Activated naive CD4-positive, alpha-beta T cell treated with anti-CD3 and anti-CD28 coated beads, Interleukin-2, amount 10 ng/mL, durations not matched to agents 7 days and 5 days (primary cell): ENCODE data around the gene ST13.

Experiments used
- CTCF ChIA-PET: fragments of 350-600 bp; sonication (Branson Sonifier 250); formaldehyde crosslinking; loops from one replicate; lab custom pipeline; 2021; ENCODE audit warnings: antibody characterized with exemption; lab: Charles Lee
- DNase-seq: peaks from one replicate; pipeline ENCODE4 v3.0.0-alpha.2; 2020
- H3K27ac Mint-ChIP-seq: one replicate; pipeline ENCODE4 v1.8.0; 2021; ENCODE audit warnings: mild to moderate bottlenecking, moderate library complexity, mixed read lengths
- H3K27me3 Mint-ChIP-seq: one replicate; pipeline ENCODE4 v1.8.0; 2021; ENCODE audit warnings: mild to moderate bottlenecking, mixed read lengths
- H3K36me3 Mint-ChIP-seq: one replicate; pipeline ENCODE4 v1.8.0; 2021; ENCODE audit warnings: mixed read lengths
- H3K4me1 Mint-ChIP-seq: one replicate; pipeline ENCODE4 v1.8.0; 2021; ENCODE audit warnings: mixed read lengths
- H3K4me3 Mint-ChIP-seq: one replicate; pipeline ENCODE4 v1.8.0; 2021; ENCODE audit warnings: mild to moderate bottlenecking, moderate library complexity, mixed read lengths
- H3K9me3 Mint-ChIP-seq: one replicate; pipeline ENCODE4 v1.8.0; 2021; ENCODE audit warnings: mixed read lengths

The ST13 gene

DNA sequence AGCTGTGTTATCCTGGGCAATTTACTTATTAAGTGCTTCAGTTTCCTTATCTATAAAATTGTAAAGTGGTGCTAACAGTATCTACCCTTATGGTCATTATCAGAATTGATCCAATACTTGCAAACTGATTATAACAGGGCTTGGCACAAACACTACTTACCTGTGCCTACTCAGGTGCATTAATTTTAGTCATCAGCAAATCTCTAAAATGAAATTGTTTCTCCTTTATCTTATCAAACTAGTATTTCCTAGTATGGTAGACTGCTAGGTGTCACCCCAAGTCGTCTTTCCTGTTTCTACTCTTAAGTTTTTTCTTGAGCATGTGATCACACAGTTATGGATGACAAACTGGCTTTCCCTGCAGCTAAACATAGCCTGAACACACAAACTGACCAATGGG is 33.0 kb downstream of the ST13 start:
- H3K4me3 Mint-ChIP-seq, result no peak overlapping the region
- H3K27me3 Mint-ChIP-seq, result no peaks in the 10 kb centered on the region
- H3K9me3 Mint-ChIP-seq, result no peaks in the 10 kb centered on the region
- DNase-seq, result no peak
- no peak overlapping the region for H3K27ac Mint-ChIP-seq
- CTCF ChIA-PET, result no interaction called here
- H3K36me3 Mint-ChIP-seq, result peaks cover 12% of the 10 kb centered on the region
- peaks cover 13% of the 10 kb centered on the region for H3K4me1 Mint-ChIP-seq

DNA sequence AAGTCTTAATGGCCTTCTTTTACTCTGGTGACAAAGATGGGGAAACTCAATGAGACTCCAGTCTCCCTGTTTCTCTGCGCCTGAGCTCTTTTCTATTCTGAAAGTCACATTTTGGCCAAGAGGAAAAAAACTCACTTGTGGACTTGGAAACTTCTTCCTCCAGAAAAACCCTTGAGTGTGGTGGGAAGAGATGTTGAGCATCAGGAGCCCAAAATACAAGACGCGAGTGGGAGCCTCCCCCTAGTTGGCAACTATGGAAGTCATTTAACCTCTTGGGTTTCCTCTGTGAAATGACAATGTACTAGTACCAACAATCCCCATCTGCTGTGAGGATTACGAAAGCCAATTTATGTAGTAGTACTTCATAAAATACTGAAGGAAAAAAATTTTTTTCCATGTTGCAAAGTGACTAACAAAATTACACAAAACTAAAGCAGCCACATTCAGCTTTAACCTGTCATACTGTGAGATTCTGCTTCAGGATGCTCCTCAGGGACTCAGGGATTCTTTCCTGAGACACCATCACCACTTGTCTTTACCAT is 36.8 kb downstream of the ST13 start:
- H3K9me3 Mint-ChIP-seq, result no peaks in the 10 kb centered on the region
- no peaks in the 10 kb centered on the region for H3K27me3 Mint-ChIP-seq
- peak overlapping the region; percentile 82 for H3K27ac Mint-ChIP-seq
- peaks cover 28% of the 10 kb centered on the region for H3K4me1 Mint-ChIP-seq
- peak; percentile 25 for DNase-seq
- peaks cover 7% of the 10 kb centered on the region for H3K36me3 Mint-ChIP-seq
- CTCF ChIA-PET, result no interaction called here
- H3K4me3 Mint-ChIP-seq, result peak overlapping the region; percentile 90

DNA sequence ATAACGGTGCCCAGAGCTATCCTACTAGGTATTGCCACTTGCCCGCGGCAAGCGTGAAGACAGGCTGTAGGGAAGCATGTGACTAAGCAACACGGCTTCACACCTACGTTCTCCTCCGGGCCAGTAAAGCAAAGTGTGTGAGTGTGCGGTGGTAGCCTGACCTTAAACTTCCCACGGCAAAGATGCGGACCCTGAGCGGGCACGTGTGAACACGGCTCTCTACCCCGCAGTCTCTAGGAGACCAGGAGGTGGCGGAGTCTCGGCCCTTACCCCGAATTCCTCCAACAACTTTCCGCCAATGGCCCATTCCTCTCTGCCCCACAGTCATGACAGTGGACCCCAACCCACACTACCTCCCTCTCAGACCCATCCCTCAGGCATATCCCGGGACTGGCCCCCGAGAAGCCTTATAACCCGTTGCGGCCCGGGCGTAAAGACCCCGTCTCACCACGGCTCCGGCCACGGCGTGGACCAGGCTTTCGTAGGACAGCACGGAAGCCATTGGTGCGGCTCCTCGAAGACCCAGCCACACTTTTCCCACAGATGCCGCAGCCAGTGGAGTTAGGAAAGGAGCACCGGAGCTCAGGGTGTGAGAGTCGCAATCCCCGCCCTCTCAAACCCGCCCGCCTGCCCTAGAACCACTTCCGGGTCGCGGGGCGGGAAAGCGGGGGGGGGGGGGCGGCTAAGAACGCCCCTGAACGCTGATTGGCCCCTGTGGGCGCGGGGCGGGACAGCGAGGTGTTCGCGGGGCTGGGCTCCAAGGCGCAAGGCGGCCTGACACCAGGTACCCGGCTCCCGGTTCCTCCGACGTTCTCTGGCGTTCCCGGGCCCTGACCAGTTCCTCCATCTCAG is 37.5 kb downstream of the ST13 start, which contains the start of gene SLC25A17:
Gene SLC25A17 (minus strand): TSS at position 600 of the 852 bp plus-strand sequence. CDS start 98 bp downstream, at position 502.
- CTCF ChIA-PET, result interaction anchor here (0.7 to 0.9 kb wide), 2 partner anchors 20 to 88 kb away, joined by 3 to 4 read pairs; no protein-coding TSS in a partner anchor
- peaks cover 31% of the 10 kb centered on the region for H3K4me1 Mint-ChIP-seq
- peak within 1 kb of the TSS; percentile 90 for H3K4me3 Mint-ChIP-seq
- H3K27ac Mint-ChIP-seq, result peak within 1 kb of the TSS; percentile 90
- H3K36me3 Mint-ChIP-seq, result peaks cover 11% of the 10 kb centered on the region
- DNase-seq, result peak; percentile 92
- H3K27me3 Mint-ChIP-seq, result no peaks in the 10 kb centered on the region
- no peaks in the 10 kb centered on the region for H3K9me3 Mint-ChIP-seq

DNA sequence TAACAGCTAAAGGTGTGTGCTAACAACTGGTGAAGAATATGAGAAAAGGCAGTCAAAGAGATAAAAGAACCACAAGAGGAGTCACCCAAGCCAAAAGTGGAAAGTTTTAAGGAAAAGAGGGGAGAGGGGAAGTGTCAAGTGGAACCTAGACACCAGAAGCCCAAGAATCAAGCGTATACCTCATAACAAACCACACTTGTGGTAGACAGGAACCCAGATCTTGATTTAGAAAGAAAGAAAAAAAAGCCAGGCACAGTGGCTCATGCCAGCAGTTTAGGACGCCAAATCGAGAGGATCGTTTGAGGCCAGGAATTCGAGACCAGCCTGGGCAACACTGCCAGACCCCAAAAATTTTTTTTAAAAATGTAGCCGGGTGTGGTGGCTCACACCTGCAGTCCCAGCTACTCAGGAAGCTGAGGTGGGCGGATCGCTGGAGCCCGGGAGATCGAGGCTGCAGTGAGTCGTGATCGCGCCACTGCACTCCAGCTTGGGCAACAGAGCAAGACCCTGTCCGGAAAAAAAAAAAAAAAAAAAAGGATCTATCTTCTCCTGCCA is 38.2 kb downstream of the ST13 start:
- Mint-ChIP-seq H3K36me3 (peaks cover 11% of the 10 kb centered on the region), H3K27ac (peak overlapping the region; percentile 90), H3K4me3 (peak overlapping the region; percentile 90), H3K27me3 (no peaks in the 10 kb centered on the region), H3K9me3 (no peaks in the 10 kb centered on the region), H3K4me1 (peaks cover 33% of the 10 kb centered on the region)
- CTCF ChIA-PET, result interaction anchor here (0.7 to 0.9 kb wide), 2 partner anchors 19 to 87 kb away, joined by 3 to 4 read pairs; no protein-coding TSS in a partner anchor
- no peak for DNase-seq

DNA sequence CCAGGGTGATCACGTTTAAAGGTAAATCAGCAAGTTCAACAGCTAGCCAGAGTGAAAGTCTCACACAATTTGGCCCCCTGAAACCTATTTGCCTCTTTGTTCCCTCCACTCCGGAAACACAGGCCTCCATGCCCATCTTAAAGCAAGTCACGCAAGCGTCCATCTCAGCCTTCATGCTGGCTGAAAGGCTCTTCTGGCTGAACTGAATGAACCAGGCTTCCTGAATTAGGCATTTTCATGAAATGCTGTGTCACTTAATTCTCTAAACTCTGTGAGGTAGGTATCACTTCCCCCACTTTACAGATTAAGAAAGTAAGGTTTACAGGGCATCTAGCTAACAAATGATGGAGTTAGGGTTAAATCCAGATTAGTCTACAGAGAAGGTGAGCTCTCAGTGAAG is 38.7 kb downstream of the ST13 start:
- Mint-ChIP-seq H3K36me3 (peaks cover 11% of the 10 kb centered on the region), H3K27ac (peak overlapping the region; percentile 90)
- no peak for DNase-seq

DNA sequence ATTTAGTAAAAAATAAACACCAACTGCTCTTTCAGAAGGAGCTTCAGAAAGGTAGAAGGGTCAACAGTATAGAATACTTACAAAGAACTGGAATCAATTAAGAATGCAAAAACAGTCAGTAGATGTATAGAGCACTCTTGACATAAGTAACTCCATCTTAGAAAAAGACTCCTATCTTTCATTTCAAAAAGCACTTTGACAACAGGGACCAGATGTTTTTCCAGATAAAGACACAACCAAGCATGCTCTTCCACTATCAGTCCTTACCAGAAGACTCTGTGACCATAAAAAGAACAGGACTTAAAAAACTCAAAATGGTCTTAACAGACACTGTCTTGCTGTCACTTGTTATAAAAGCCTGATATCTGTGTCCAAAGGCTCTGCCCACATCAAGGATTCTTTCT is 42.5 kb downstream of the ST13 start:
- no peaks in the 10 kb centered on the region for H3K9me3 Mint-ChIP-seq
- no peak for DNase-seq
- H3K27ac Mint-ChIP-seq, result no peak overlapping the region
- no peaks in the 10 kb centered on the region for H3K27me3 Mint-ChIP-seq
- CTCF ChIA-PET, result interaction anchor here (0.9 kb wide), 1 partner anchor 35 kb away, joined by 3 read pairs; no protein-coding TSS in a partner anchor
- H3K4me3 Mint-ChIP-seq, result no peak overlapping the region
- H3K36me3 Mint-ChIP-seq, result peaks cover 15% of the 10 kb centered on the region
- H3K4me1 Mint-ChIP-seq, result peaks cover 24% of the 10 kb centered on the region

More for the DNA sequence above, 38.7 kb downstream of the ST13 start:
- H3K27me3 Mint-ChIP-seq, result no peaks in the 10 kb centered on the region
- H3K4me3 Mint-ChIP-seq, result peak overlapping the region; percentile 90
- H3K9me3 Mint-ChIP-seq, result no peaks in the 10 kb centered on the region
- peaks cover 33% of the 10 kb centered on the region for H3K4me1 Mint-ChIP-seq
- CTCF ChIA-PET, result no interaction called here

DNA sequence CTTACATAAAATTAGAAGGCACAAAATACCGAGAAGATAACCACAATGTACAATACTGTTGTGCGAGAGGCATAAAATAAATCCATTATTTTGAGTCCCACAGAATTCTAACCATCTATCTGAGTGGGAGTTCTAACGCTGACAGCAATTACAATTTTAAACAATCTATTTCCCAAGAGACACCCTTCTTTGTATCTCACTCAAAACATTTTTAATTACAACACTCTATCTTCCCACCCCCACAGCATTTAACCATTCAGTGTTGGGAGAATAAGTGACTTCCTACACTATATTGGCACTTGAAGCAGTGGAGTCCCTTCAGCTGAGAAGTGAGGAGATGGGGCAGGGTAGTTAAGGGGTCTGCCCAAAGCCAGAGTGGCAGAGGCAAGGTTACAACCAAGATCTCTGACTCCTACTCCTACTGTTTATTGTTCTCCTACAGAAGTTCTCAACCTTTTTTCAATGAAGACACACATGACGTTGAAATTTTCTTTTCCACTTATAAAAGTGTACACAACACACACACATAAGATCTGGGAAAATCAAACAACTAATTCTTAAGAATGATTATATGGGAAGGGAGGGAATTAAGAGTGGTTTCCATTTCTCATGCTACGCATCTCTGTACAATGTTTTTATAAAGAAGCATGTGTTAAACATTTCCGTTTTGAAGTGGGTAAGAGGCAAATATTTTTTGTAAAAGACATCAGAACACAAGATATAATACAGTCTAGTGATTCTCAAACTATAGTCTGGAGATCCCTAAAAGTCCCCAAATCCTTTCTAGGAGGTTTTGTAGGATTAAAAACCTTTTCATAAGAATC is 48.2 kb downstream of the ST13 start:
- peaks cover 8% of the 10 kb centered on the region for H3K36me3 Mint-ChIP-seq
- no peaks in the 10 kb centered on the region for H3K27me3 Mint-ChIP-seq
- CTCF ChIA-PET, result no interaction called here

DNA sequence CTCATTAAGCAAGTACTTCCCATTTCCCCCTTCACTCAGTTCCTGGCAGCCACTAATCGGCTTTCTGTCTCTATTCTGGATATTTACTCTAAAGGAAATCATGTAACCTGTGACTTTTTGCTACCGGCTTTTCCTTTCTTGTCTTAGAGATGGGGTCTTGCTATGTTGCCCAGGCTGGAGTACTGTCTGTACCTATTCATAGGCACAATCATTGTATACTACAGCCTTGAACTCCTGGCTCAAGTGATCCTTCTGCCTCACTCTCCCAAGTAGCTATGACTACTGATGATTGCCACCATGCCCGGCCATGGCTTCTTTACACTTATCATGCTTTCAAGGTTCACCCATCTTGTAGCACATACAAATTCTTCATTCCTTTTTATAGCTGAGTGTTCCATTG is 49.7 kb downstream of the ST13 start:
- no peak overlapping the region for H3K4me3 Mint-ChIP-seq
- DNase-seq, result no peak
- peaks cover 4% of the 10 kb centered on the region for H3K36me3 Mint-ChIP-seq
- no peaks in the 10 kb centered on the region for H3K4me1 Mint-ChIP-seq
- no peak overlapping the region for H3K27ac Mint-ChIP-seq
- no peaks in the 10 kb centered on the region for H3K9me3 Mint-ChIP-seq
- no peaks in the 10 kb centered on the region for H3K27me3 Mint-ChIP-seq
- CTCF ChIA-PET, result no interaction called here

More for the DNA sequence above, 48.2 kb downstream of the ST13 start:
- no peak for DNase-seq
- no peaks in the 10 kb centered on the region for H3K9me3 Mint-ChIP-seq
- no peak overlapping the region for H3K4me3 Mint-ChIP-seq
- no peak overlapping the region for H3K27ac Mint-ChIP-seq
- no peaks in the 10 kb centered on the region for H3K4me1 Mint-ChIP-seq

DNA sequence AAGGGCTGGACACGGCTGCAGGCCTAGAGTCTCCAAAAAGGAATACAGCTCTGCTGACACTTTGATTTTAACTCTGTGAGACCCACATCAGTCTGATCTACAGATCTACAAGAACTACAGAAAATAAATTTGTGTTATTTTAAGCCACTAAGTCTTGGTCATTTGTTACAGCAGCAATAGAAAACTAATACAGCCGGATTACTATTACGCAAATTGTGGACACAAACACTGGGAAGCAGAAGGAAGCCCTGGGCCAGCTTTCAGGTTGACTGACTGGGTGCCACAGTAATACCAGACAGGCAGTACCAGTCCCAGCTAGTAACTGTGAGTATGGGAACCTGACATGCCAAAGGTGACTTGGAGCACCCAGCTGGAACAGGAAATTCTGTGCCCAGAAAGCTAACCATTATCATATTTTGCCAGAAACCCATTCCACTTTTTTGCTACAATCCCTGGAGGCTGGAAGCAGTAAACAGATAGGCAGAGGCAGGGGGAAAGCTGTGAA is 50.7 kb downstream of the ST13 start:
- Mint-ChIP-seq H3K4me3 (no peak overlapping the region), H3K27me3 (no peaks in the 10 kb centered on the region), H3K4me1 (no peaks in the 10 kb centered on the region), H3K9me3 (no peaks in the 10 kb centered on the region), H3K27ac (no peak overlapping the region), H3K36me3 (peaks cover 4% of the 10 kb centered on the region)
- CTCF ChIA-PET, result no interaction called here
- no peak for DNase-seq

DNA sequence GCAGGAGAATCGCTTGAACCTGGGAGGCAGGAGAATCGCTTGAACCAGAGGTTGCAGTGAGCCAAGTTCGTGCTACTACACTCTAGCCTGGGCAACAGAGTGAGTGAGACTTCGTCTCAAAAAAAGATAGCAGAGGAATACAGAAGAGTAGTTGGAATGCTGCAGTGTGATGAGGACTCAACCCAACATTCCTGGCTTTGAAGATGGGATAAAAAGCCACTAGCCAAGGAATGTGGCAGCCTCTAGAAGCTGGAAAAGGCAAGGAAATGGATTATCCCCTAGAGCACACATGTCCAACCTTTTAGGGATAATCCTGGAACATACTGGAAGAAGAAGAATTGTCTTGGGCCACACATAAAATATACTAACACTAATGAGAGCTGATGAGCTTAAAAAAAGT is 51.2 kb downstream of the ST13 start:
- Mint-ChIP-seq H3K4me3 (no peak overlapping the region), H3K27me3 (no peaks in the 10 kb centered on the region), H3K27ac (no peak overlapping the region), H3K9me3 (no peaks in the 10 kb centered on the region), H3K36me3 (peaks cover 4% of the 10 kb centered on the region), H3K4me1 (no peaks in the 10 kb centered on the region)
- CTCF ChIA-PET, result no interaction called here
- DNase-seq, result no peak

DNA sequence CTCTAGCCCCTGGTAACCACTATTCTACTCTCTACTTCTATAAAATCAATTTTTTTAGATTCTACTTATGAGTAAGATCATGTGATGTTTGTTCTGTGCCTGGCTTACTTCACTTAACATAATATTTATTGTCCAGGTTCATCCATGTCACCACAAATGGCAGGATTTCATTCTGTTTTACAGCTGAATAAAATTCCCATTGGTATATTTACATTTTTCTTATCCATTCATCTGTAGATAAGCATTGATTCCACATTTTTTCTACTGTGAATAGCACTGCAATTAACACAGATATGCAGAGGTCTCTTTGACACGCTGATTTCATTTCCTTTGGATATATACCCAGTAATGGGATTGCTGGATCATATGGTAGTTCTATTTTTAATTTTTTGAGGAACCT is 53.1 kb downstream of the ST13 start:
- DNase-seq, result no peak
- peaks cover 7% of the 10 kb centered on the region for H3K36me3 Mint-ChIP-seq
- H3K27me3 Mint-ChIP-seq, result no peaks in the 10 kb centered on the region
- CTCF ChIA-PET, result no interaction called here
- H3K9me3 Mint-ChIP-seq, result no peaks in the 10 kb centered on the region
- H3K4me1 Mint-ChIP-seq, result peaks cover 7% of the 10 kb centered on the region
- H3K27ac Mint-ChIP-seq, result no peak overlapping the region
- H3K4me3 Mint-ChIP-seq, result no peak overlapping the region

DNA sequence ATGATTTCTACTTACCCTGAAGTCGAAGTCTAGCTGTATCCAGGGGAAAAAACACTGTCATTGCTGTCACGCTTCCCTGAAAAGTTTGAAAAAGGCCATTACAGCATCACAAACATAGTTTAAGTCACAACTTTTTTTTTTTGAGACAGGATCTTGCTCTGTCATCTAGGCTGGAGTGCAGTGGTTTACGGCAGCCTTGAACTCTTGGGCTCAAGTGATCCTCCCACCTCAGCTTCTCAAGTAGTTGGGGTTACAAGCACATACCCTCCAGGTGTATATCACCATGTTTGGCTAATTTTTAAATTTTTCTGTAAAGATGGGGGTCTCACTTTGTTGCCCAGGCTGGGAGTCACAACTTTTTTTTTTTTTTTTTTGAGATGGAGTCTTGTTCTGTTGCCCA is 57.4 kb downstream of the ST13 start:
- Mint-ChIP-seq H3K36me3 (peaks cover 7% of the 10 kb centered on the region), H3K4me1 (peaks cover 7% of the 10 kb centered on the region), H3K27me3 (no peaks in the 10 kb centered on the region), H3K4me3 (no peak overlapping the region), H3K27ac (no peak overlapping the region), H3K9me3 (no peaks in the 10 kb centered on the region)
- DNase-seq, result no peak
- CTCF ChIA-PET, result interaction anchor here (0.7 to 1.4 kb wide), 2 partner anchors 19 to 39 kb away, joined by 3 to 4 read pairs; no protein-coding TSS in a partner anchor

DNA sequence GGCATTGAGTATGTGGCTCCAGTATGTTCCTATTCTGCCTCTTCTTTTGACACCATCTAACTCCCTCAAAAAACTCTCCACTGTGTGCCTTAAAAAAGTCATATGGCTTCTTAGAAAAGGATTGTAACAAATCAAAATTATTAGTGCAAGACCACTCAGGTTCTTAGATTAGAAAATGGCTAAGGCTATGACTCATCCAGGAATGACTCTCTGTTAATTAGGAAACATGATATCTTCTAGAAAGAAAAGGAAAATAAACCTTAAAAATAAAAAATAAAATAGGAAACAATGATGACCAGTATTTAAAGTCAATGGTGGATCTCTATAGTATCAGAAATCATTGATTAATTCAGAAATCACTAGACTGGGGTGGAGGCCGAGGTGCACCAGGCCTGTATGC is 59.0 kb downstream of the ST13 start:
- no peak for DNase-seq

DNA sequence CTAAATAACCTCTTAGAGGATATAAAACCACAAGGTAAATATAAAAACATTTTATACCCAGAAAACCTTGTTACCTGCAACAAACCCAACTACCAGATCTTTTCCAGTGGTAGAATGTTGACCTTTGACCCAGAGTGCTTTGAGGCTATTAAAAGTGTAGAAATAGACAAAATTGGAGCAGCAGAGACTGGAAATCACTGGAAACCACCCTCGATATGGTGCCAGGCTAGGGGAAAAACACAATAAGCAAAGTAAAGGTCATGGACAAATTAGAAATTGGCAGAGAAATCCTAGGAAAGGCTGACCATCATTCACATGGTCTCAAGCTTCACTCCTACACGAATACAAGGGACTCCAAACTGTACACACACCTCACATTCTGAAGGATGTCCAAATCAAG is 64.0 kb downstream of the ST13 start:
- H3K36me3 Mint-ChIP-seq, result peaks cover 33% of the 10 kb centered on the region
- no peaks in the 10 kb centered on the region for H3K27me3 Mint-ChIP-seq
- no peaks in the 10 kb centered on the region for H3K9me3 Mint-ChIP-seq
- H3K27ac Mint-ChIP-seq, result no peak overlapping the region
- CTCF ChIA-PET, result no interaction called here
- no peak overlapping the region for H3K4me3 Mint-ChIP-seq
- DNase-seq, result no peak
- H3K4me1 Mint-ChIP-seq, result peaks cover 5% of the 10 kb centered on the region

More for the DNA sequence above, 59.0 kb downstream of the ST13 start:
- Mint-ChIP-seq H3K27me3 (no peaks in the 10 kb centered on the region), H3K4me1 (peaks cover 7% of the 10 kb centered on the region), H3K27ac (no peak overlapping the region), H3K36me3 (peaks cover 15% of the 10 kb centered on the region), H3K9me3 (no peaks in the 10 kb centered on the region), H3K4me3 (no peak overlapping the region)
- CTCF ChIA-PET, result no interaction called here
